ENCODE measurements around the gene STK11IP. TPM values are rescaled to one million over a fixed set of nuclear protein-coding genes. Genes with fewer than 3 reads are reported as not detected.

The STK11IP gene
- total RNA-seq, 2 experiments from 2014 or later, result 30.0 to 33.1 TPM

DNA sequence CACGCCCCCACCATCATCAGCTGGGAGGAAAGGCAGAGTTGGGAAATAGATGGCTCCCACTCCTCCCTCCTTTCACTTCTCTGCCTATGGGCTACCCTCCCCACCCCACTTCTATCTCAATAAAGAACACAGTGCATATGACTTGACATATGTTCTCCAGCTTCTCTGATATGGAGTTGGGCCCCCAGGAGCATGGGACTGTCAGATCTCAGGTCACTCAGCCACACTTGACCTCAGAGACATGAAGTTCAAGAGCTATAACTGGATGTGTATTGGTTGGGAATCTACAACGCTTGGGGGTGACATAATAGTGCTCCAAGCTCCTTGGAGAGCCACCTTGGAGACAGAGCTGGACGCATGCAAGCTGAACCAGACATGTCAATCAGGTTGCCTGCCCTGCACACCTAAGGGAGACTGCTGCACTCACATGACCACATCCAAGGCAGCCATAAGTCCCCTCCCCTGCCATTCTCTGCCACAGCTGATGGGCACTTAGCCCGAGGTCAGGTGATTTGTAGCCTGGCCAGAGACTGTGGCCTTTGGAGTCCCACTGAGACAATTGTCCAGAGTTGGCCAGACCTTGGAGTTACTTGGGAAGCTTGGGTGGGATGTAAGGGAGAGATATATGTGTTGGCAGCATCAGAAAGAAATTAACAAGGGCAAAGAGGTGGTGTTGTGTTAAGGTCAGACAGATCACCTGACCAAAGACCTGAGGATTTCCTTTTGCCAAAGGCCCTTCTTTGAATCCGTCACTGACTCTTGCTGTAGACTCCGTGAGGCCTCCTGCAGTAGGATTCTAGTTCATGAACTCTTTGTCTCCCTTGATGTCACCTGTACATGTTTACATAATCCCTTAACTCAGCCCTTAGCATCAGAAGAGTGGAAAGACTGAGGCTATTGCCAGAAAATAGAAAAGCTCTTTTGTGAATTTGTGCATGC lies 21.8 kb upstream of the STK11IP start:
- peaks cover 28% of the 10 kb centered on the region for H3K27me3 Mint-ChIP-seq (ENCODE audit: low read depth)
- ATAC-seq, result no peak
- H3K4me1 Mint-ChIP-seq (ENCODE audit: low read depth), result no peaks in the 10 kb centered on the region
- ChIA-PET POLR2A (no interaction called here), CTCF (interaction anchor here (3.0 kb wide), 1 partner anchor 16 kb away, joined by 13 read pairs; no protein-coding TSS in a partner anchor)
- H3K9me3 Mint-ChIP-seq (ENCODE audit: insufficient read depth), result no peaks in the 10 kb centered on the region
- H3K36me3 Mint-ChIP-seq (ENCODE audit: low read depth), result no peaks in the 10 kb centered on the region
- H3K4me3 Mint-ChIP-seq, result no peak overlapping the region
- no peak overlapping the region for H3K27ac Mint-ChIP-seq
- DNase-seq, result no peak

DNA sequence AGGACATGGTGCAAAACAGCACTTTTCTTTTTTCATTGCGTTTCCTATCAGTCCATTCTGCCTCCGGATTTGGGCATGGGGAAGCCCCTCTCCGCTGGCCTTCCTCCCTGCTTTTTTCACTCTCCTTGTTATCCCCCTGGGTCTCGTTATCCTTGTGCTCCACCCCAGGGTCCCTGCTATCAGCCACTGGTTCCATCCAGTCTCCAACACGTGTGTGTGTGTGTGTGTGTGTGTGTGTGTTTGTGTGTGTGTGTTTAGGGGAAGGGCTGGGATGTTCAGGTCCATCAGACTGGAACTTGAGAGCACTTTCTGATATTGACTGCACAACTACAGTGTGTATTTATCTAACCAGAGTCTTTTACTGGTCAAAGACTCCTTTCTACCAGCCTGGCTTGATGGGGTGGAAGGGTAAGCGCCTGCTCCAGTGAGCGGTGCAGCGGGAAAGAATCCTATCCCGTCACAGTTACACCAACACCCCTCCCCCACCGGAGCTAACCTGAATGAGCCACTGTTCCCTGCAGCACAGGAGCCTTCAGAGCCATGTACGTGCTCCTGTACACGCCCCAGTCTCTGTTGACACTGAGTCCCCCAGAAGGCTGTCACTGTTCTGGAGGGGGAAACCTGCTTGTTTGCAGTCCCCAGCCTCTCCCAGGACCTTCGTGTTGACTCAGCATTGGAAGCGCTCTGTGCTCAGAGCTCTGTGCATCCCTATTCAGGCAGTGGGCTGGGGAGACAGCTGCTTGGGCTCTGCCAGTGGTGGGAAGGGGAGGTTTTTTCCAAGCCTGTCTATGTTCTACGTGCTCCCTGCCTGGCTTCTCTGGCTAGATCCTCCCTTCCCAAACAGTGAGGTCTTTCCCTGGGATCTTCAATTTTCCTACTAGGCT lies 20.9 kb upstream of the STK11IP start:
- ATAC-seq (no peak), DNase-seq (no peak)
- Mint-ChIP-seq H3K27me3 (ENCODE audit: low read depth) (peaks cover 25% of the 10 kb centered on the region), H3K36me3 (ENCODE audit: low read depth) (no peaks in the 10 kb centered on the region), H3K4me3 (no peak overlapping the region), H3K27ac (no peak overlapping the region), H3K4me1 (ENCODE audit: low read depth) (no peaks in the 10 kb centered on the region), H3K9me3 (ENCODE audit: insufficient read depth) (no peaks in the 10 kb centered on the region)
- ChIA-PET POLR2A (interaction anchor here (0.6 to 0.8 kb wide), 2 partner anchors 20 to 70 kb away, joined by 3 to 4 read pairs; no protein-coding TSS in a partner anchor), CTCF (interaction anchor here (3.0 kb wide), 1 partner anchor 17 kb away, joined by 13 read pairs; no protein-coding TSS in a partner anchor)

DNA sequence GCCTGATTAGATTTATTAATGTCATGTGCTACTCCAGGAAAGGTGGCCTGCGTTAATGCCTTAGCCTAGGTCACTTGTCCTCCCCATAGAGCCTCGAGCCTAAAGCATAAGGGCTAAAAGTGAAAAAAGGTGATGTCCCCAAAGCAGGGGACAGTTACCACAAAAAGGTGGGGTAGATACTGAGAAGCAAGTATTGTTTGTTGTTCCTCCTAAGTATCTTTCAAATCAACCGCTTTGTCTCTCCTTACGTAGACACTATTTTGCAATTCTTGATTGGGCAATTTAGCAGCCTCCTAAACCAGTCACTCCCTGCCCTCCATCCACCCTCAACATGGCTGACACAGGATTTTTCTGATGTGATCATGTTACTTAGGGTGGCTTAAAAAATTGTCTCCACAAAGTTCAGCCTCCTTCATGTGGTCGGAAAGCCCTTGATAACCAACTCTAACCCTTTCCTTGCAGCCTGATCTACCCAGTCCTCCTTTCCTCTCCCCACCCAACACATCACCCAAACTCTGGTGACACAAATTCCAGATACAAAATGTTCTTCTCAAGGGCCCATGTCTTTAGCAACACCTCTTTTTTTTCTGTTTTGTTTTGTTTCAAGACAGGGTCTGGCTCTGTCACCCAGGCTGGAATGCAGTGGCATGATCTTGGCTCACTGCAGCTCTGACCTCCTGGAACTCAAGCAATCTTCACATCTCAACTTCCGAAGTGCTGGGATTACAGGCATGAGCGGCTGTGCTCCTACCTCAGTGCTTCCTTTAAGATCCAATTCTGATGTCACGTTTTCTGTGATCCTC lies 18.6 kb upstream of the STK11IP start:
- CTCF ChIA-PET, result interaction anchor here (1.2 kb wide), 1 partner anchor 37 kb away, joined by 7 read pairs; no protein-coding TSS in a partner anchor
- Mint-ChIP-seq H3K27ac (no peak overlapping the region), H3K27me3 (ENCODE audit: low read depth) (peaks cover 12% of the 10 kb centered on the region), H3K9me3 (ENCODE audit: insufficient read depth) (no peaks in the 10 kb centered on the region), H3K36me3 (ENCODE audit: low read depth) (no peaks in the 10 kb centered on the region), H3K4me3 (no peak overlapping the region), H3K4me1 (ENCODE audit: low read depth) (no peaks in the 10 kb centered on the region)
- DNase-seq, result no peak
- no peak for ATAC-seq
- POLR2A ChIA-PET, result no interaction called here

DNA sequence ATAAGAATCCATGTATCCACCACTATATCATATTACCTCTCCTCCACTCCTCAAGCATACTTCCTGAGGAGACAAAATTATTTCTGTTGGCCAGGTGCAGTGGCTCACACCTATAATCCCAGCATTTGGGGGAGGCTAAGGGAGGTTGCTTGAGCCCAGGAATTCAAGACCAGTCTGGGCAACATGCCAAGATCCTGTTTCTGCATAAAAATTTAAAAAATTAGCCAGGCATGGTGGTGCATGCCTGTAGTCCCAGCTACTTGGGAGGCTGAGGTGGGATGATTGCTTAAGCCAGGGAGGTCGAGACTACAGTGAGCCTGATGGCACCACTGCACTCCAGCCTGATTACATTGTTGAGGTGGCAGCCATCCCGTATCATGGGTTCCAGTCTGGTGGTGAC lies 16.3 kb upstream of the STK11IP start:
- no peaks in the 10 kb centered on the region for H3K36me3 Mint-ChIP-seq (ENCODE audit: low read depth)
- ATAC-seq (no peak), DNase-seq (no peak)
- no peaks in the 10 kb centered on the region for H3K9me3 Mint-ChIP-seq (ENCODE audit: insufficient read depth)
- no peak overlapping the region for H3K27ac Mint-ChIP-seq
- no peaks in the 10 kb centered on the region for H3K4me1 Mint-ChIP-seq (ENCODE audit: low read depth)
- no peak overlapping the region for H3K4me3 Mint-ChIP-seq
- ChIA-PET POLR2A (no interaction called here), CTCF (interaction anchor here (1.5 kb wide), 1 partner anchor 13 kb away, joined by 3 read pairs; no protein-coding TSS in a partner anchor)
- H3K27me3 Mint-ChIP-seq (ENCODE audit: low read depth), result peaks cover 12% of the 10 kb centered on the region

DNA sequence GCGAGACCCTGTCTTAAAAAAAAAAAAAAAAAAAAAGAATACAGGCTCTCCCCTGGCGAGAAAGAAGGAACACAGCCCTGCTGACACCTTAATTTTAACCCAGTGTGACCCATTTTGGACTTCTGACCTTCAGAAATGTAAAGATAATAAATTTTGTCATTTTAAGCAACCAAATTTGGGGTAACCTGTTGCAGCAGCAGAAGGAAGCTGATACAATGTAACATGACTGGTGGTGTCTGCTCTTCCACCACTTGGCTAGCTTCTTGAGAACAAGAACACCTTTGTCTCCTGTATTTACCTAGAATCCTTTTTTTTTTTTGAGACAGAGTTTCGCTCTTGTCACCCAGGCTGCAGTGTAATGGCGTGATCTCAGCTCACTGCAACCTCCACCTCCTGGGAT lies 6.6 kb upstream of the STK11IP start:
- Mint-ChIP-seq H3K27ac (no peak overlapping the region), H3K4me3 (no peak overlapping the region), H3K9me3 (ENCODE audit: insufficient read depth) (no peaks in the 10 kb centered on the region), H3K27me3 (ENCODE audit: low read depth) (peaks cover 11% of the 10 kb centered on the region), H3K4me1 (ENCODE audit: low read depth) (peaks cover 6% of the 10 kb centered on the region), H3K36me3 (ENCODE audit: low read depth) (no peaks in the 10 kb centered on the region)
- ATAC-seq, result no peak
- CTCF ChIA-PET, result interaction anchor here (1.0 kb wide), 1 partner anchor 52 kb away, joined by 4 read pairs; no protein-coding TSS in a partner anchor
- POLR2A ChIA-PET, result no interaction called here
- DNase-seq, result no peak

DNA sequence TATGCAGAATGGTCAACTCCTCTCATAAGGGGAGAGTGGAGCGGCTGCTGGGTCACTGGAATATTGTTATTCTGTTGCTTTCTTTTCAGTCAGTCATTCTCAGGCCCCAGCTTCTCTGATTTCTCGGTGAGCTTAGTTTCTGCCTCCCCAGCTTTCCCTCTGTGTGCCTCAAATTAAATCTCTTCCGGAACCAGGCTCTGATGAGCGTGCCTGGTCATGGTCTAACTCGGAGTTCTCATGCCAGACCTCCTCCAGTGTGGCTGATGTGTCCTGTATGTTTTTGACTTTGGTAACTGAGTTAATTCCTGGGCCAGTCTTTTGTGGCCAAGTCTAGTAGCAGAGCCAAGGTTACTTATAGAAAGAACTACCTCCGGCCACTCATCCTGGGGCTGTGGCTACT lies 4.9 kb upstream of the STK11IP start:
- H3K4me3 Mint-ChIP-seq, result no peak overlapping the region
- no peak overlapping the region for H3K27ac Mint-ChIP-seq
- ATAC-seq, result no peak
- peaks cover 11% of the 10 kb centered on the region for H3K27me3 Mint-ChIP-seq (ENCODE audit: low read depth)
- no peak for DNase-seq
- CTCF ChIA-PET, result no interaction called here
- peaks cover 18% of the 10 kb centered on the region for H3K4me1 Mint-ChIP-seq (ENCODE audit: low read depth)
- no peaks in the 10 kb centered on the region for H3K36me3 Mint-ChIP-seq (ENCODE audit: low read depth)
- H3K9me3 Mint-ChIP-seq (ENCODE audit: insufficient read depth), result no peaks in the 10 kb centered on the region
- POLR2A ChIA-PET, result no interaction called here

DNA sequence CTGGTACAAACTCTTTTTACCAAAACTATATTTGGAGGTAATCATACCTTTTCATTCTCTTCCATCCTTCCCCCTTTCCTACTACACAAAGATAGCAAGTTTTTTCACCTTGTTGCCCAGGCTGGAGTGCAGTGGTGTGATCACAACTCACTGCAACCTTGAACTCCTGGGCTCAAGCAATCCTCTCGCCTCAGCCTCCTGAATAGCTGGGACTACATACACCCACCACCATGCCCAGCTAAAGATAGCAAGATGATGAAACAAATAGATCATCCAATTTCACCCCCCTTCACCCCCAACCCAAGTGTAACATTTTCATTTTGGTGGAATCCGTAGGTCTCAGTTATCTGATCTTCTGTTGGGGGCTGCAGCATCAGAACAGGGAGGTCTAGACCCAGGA lies 4.5 kb upstream of the STK11IP start:
- Mint-ChIP-seq H3K36me3 (ENCODE audit: low read depth) (no peaks in the 10 kb centered on the region), H3K27ac (no peak overlapping the region), H3K9me3 (ENCODE audit: insufficient read depth) (no peaks in the 10 kb centered on the region), H3K27me3 (ENCODE audit: low read depth) (peaks cover 11% of the 10 kb centered on the region), H3K4me1 (ENCODE audit: low read depth) (peaks cover 20% of the 10 kb centered on the region), H3K4me3 (no peak overlapping the region)
- ChIA-PET POLR2A (no interaction called here), CTCF (no interaction called here)
- DNase-seq (no peak), ATAC-seq (no peak)

DNA sequence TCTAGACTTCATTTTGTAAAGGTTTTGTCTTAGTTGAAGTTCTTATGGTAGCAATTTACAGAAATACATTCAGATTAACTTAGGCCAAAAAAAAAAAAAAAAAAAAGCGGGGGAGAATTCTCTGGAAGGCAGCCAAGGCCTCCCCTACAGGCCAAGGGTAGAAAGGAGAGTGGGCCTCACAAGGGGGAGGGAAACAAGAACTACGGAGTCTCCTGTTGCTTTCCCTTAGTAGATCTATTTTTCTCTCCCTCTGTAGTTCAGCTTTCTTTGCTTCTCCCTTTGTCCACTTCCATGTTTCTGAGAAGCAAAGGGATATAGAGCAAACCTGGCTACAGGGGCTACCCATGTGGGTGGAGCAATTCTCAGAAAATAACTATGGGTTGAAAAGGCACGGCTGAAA lies 2.4 kb upstream of the STK11IP start:
- Mint-ChIP-seq H3K4me3 (no peak overlapping the region), H3K27ac (no peak overlapping the region), H3K9me3 (ENCODE audit: insufficient read depth) (no peaks in the 10 kb centered on the region), H3K4me1 (ENCODE audit: low read depth) (peaks cover 32% of the 10 kb centered on the region), H3K36me3 (ENCODE audit: low read depth) (no peaks in the 10 kb centered on the region), H3K27me3 (ENCODE audit: low read depth) (peaks cover 11% of the 10 kb centered on the region)
- no peak for DNase-seq
- ChIA-PET POLR2A (no interaction called here), CTCF (interaction anchor here (0.9 to 1.3 kb wide), 3 partner anchors 35 to 65 kb away, joined by 3 read pairs; no protein-coding TSS in a partner anchor)
- ATAC-seq, result no peak

DNA sequence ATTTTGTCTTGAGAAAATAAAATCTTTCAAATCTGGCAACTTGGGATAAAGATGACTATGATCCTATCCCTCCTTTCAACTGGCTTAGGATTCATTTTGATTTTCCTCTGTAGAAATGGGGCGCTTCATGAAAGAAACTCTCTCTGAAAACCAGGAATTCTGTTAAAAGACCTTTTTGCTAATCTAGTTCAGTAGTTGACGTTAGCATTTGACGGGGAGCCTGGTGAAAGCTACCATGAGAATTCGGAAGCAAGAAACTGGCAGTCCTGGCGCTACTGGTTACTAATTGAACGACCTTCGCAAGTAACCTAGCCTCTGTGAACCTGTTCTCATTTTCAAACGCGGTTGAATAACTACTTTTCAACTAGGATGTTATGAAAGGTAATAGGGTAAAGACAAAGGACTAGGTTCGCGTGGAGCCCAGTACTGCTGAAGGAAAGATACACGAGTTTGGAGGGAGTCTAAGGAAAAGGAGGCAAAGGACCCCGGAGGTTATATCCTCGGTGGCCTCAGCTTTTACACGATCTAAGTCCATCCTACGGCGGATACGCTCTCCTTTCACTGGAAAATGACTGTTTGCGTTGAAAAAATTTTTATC lies 604 bp upstream of the STK11IP start:
- Mint-ChIP-seq H3K27me3 (ENCODE audit: low read depth) (peaks cover 11% of the 10 kb centered on the region), H3K4me3 (peak overlapping the region; percentile 94), H3K4me1 (ENCODE audit: low read depth) (peaks cover 32% of the 10 kb centered on the region), H3K27ac (peak overlapping the region; percentile 89), H3K9me3 (ENCODE audit: insufficient read depth) (no peaks in the 10 kb centered on the region), H3K36me3 (ENCODE audit: low read depth) (peaks cover 3% of the 10 kb centered on the region)
- ChIA-PET POLR2A (interaction anchor here (0.5 to 2.0 kb wide), 4 partner anchors 13 to 68 kb away, joined by 3 to 4 read pairs (median 4); no protein-coding TSS in a partner anchor), CTCF (interaction anchor here (1.1 to 4.5 kb wide), 6 partner anchors 37 to 302 kb away, joined by 3 to 22 read pairs (median 8); partner anchors contain the start of genes CHPF and GMPPA)
- no peak for DNase-seq
- ATAC-seq, result peak; percentile 5

DNA sequence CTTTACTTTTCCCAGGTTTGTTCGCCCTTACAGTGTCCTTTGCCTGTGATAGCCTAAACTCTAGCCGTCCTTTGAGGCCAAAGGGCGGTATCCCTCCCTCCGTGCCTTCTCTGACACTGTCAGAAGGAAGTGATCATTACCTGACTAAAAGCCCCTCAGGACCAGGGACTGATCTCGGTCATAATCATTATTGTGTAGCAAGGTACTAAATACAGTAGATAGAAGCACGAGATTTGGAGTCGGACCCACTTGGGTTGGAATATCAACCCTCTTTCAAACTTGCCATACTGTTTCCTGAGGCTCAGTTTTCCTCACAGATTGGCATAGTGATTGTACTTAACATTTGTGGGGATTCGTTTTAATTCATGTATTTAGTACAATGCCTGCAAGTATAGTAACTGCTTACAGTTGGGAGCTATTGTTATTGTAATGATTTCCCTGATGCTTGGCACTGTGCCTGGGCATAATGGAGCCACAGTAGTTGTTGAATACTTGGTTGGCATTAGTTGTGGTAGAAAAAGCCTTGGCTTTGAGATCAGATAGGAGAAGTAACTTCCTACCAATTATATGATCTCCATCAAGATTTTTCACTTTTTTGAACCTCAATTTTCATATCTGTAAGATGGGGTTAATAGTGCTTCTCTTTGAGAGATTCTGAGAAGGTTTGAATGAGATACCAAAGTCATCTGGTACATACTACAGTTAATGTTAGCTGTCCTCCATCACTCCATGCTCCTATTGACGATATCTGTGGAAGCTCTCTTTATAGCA lies 836 bp downstream of the STK11IP start:
- Mint-ChIP-seq H3K4me3 (peak overlapping the region; percentile 94), H3K27ac (peak overlapping the region; percentile 89), H3K9me3 (ENCODE audit: insufficient read depth) (no peaks in the 10 kb centered on the region), H3K27me3 (ENCODE audit: low read depth) (peaks cover 4% of the 10 kb centered on the region), H3K4me1 (ENCODE audit: low read depth) (peaks cover 32% of the 10 kb centered on the region), H3K36me3 (ENCODE audit: low read depth) (peaks cover 7% of the 10 kb centered on the region)
- POLR2A ChIA-PET, result interaction anchor here (1.2 to 2.0 kb wide), 2 partner anchors 48 to 55 kb away, joined by 3 to 4 read pairs; no protein-coding TSS in a partner anchor
- CTCF ChIA-PET, result interaction anchor here (1.3 to 4.5 kb wide), 3 partner anchors 38 to 57 kb away, joined by 3 to 22 read pairs (median 18); partner anchors contain the start of gene CHPF
- DNase-seq (no peak), ATAC-seq (no peak)
